Measurements from ENCODE around the gene OGFOD3. TPM values are rescaled to one million over a fixed set of nuclear protein-coding genes. Genes with fewer than 3 reads are reported as not detected.
"Not testable (repeated sequence)": the region's sequence is repeated elsewhere in the genome, so short reads cannot be mapped to it uniquely, and the experiment has no call there.

The OGFOD3 gene
- total RNA-seq, 4 donors from 2014 or later = 7.9 to 27.5 (median 25.9) TPM

DNA sequence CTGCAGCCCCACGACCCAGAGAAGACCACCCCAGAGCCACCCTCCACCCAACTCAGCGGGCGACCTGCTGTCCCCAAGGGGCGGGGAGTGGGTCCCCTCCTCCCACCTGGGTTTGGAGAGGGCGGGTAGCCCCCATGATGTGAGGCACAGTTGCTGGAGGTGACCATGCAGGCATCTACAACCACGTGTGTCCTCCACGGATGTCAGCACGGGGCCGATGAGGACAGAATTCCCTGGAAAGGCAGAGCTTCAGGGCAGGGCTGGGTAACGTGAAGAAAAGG is 39.7 kb downstream of the OGFOD3 start:
- H3K4me3 ChIP-seq = no peak overlapping the region
- DNase-seq = no peak
- WGBS, 2 donors (ENCODE audit: low coverage in 1 of 2) = 66% methylated on average over 10 of the region's 10 CpGs; no CpG with 5 or more reads in 1 of the 2 donors
- H3K27ac ChIP-seq = no peak overlapping the region
- TF ChIP-seq POLR2A (IDR thresholded peaks at IDR 0.05) (no peak), EP300 (IDR thresholded peaks at IDR 0.05; ENCODE audit: low read depth) (no peak), POLR2AphosphoS5 (IDR thresholded peaks at IDR 0.05) (no peak)
- TF ChIP-seq, protein P1, sequence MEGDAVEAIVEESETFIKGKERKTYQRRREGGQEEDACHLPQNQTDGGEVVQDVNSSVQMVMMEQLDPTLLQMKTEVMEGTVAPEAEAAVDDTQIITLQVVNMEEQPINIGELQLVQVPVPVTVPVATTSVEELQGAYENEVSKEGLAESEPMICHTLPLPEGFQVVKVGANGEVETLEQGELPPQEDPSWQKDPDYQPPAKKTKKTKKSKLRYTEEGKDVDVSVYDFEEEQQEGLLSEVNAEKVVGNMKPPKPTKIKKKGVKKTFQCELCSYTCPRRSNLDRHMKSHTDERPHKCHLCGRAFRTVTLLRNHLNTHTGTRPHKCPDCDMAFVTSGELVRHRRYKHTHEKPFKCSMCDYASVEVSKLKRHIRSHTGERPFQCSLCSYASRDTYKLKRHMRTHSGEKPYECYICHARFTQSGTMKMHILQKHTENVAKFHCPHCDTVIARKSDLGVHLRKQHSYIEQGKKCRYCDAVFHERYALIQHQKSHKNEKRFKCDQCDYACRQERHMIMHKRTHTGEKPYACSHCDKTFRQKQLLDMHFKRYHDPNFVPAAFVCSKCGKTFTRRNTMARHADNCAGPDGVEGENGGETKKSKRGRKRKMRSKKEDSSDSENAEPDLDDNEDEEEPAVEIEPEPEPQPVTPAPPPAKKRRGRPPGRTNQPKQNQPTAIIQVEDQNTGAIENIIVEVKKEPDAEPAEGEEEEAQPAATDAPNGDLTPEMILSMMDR (IDR thresholded peaks at IDR 0.05) = no peak
- intact Hi-C loops (cut with DNase I; ENCODE audit: low total_unique reads) = loop anchor here (5.0 kb wide), 1 partner anchor 1456 kb away; no protein-coding TSS in a partner anchor
- in situ Hi-C loops (cut with MboI; ENCODE audit: low pct_ligation_motif_present in 1 of 4, low pct_unique_long_range_greater_than_20kb in 1 of 4, low sequenced_read_pairs in 3 of 4) = no loop called here
- no peaks in the 10 kb centered on the region for H3K4me1 ChIP-seq
- H3K27me3 ChIP-seq = peaks cover 67% of the 10 kb centered on the region
- H3K9me3 ChIP-seq = no peaks in the 10 kb centered on the region
- H3K36me3 ChIP-seq = no peaks in the 10 kb centered on the region

DNA sequence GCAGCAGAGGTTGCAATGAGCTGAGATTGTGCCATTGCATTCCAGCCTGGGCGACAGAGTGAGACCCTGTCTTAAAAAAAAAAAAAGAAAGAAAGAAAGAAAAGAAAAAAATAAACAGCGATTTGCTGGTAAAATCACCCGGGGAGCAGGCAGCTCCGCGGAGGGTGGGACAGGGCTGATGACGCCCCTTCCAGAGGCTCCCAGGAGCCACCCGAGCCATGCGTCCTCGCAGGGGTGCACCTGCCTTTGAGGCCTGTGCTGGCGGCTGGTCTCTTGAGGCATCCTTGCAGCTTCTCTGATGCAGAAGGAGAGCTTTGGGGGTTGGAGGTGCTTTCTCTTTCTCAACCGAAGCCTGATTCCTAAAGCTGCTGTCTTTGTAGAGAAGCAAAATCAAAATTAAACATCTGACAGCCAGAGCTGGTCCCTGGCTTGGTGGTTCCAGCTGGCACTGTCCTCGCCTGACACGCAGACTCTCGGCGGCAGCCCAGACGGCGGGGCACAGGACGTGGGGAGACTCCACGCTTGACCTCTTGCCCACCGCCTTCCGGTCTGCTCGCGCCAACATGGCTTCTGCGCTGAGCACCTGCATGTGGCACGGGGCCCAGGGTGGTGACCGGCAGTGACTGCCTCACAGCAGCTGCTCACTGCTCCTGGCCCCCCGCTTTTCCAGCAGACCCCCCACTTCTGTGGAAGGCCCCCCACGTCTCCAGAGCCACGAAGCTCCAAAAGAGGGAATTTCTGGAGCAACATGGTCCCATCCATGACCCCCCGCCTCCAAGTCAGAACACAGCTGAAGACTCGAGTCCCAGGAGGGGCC is 40.3 kb downstream of the OGFOD3 start:
- Histone ChIP-seq H3K27me3 (peaks cover 69% of the 10 kb centered on the region), H3K9me3 (no peaks in the 10 kb centered on the region), H3K4me3 (no peak overlapping the region), H3K4me1 (no peaks in the 10 kb centered on the region), H3K36me3 (no peaks in the 10 kb centered on the region), H3K27ac (no peak overlapping the region)
- no peak for TF ChIP-seq POLR2A (IDR thresholded peaks at IDR 0.05)
- no peak for TF ChIP-seq POLR2AphosphoS5 (IDR thresholded peaks at IDR 0.05)
- TF ChIP-seq, protein P1 (IDR thresholded peaks at IDR 0.05) = no peak
- TF ChIP-seq EP300 (IDR thresholded peaks at IDR 0.05; ENCODE audit: low read depth) = no peak
- intact Hi-C loops (cut with DNase I; ENCODE audit: low total_unique reads) (loop anchor here (5.0 kb wide), 1 partner anchor 1456 kb away; no protein-coding TSS in a partner anchor), in situ Hi-C loops (cut with MboI; ENCODE audit: low pct_ligation_motif_present in 1 of 4, low pct_unique_long_range_greater_than_20kb in 1 of 4, low sequenced_read_pairs in 3 of 4) (no loop called here)
- WGBS, 2 donors (ENCODE audit: low coverage in 1 of 2) = 68 to 79% methylated on average over 2 to 31 of the region's 31 CpGs
- no peak for DNase-seq

DNA sequence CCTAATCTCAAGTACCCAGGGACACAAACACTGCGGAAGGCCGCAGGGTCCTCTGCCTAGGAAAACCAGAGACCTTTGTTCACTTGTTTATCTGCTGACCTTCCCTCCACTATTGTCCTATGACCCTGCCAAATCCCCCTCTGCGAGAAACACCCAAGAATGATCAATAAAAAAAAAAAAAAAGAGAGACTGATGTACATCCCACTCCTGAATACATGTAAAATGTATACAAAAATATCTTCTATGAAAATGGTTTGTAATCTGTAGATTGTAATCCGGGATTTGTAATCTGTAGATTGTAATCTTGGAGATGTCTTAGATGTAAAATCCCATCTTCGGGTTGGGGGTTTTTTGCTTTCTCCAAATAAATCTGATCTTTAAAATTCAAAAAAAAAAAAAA is 41.1 kb downstream of the OGFOD3 start:
- H3K4me3 ChIP-seq; in situ Hi-C loops (cut with MboI; ENCODE audit: low pct_ligation_motif_present in 1 of 4, low pct_unique_long_range_greater_than_20kb in 1 of 4, low sequenced_read_pairs in 3 of 4); H3K9me3 ChIP-seq; DNase-seq; H3K36me3 ChIP-seq; H3K27ac ChIP-seq; H3K4me1 ChIP-seq: not testable (repeated sequence)
- intact Hi-C loops (cut with DNase I; ENCODE audit: low total_unique reads) = loop anchor here (5.0 kb wide), 1 partner anchor 1455 kb away; no protein-coding TSS in a partner anchor
- 22 to 87% methylated on average over 3 of the region's 5 CpGs for WGBS, 2 donors (ENCODE audit: low coverage in 1 of 2)
- peaks cover 73% of the 10 kb centered on the region for H3K27me3 ChIP-seq

DNA sequence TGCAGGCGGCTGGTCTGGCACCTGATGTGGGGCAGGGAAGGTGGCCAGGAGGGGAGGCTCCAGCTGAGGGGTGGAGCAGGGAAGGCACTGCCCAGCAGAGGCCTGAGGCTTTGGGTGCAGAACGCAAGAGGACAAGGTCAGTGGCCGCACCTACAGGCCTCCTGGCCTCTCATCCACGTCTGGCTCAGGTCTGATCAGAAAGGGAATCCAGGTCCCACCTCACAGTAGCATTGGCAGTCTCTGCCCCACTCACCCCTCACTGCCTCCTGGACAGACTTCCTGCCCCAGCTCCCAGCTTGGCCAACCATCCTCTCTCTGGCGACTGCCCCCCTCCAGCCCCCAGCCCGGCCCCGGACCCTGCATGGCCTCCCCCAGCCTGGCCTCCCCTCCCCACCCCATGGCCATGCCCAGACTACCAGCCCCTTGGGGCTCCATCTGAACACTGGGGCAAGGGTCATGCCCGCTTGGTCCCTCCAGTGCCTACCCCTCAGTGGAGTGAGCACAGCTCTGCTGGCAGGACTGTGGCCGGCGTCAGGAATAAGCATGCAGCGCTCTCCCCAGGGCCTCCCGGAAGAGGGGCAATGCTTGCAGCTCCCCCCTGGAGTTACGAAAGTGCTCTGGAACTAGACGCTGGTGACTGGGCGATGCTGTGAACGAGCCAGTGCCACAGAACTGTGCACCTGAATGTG is 42.2 kb downstream of the OGFOD3 start:
- WGBS, 2 donors (ENCODE audit: low coverage in 1 of 2) = 20 to 64% methylated on average over 1 to 16 of the region's 16 CpGs
- no peak for TF ChIP-seq POLR2AphosphoS5 (IDR thresholded peaks at IDR 0.05)
- no peak for TF ChIP-seq POLR2A (IDR thresholded peaks at IDR 0.05)
- TF ChIP-seq, protein P1 (IDR thresholded peaks at IDR 0.05) = no peak
- TF ChIP-seq EP300 (IDR thresholded peaks at IDR 0.05; ENCODE audit: low read depth) = no peak

More for the DNA sequence above, 42.2 kb downstream of the OGFOD3 start:
- DNase-seq = no peak
- H3K36me3 ChIP-seq = no peaks in the 10 kb centered on the region
- H3K9me3 ChIP-seq = no peaks in the 10 kb centered on the region
- peaks cover 3 to 19% (median 13%) of the 10 kb centered on the region in 4 donors for H3K4me1 ChIP-seq
- in situ Hi-C loops (cut with MboI; ENCODE audit: low pct_ligation_motif_present in 1 of 4, low pct_unique_long_range_greater_than_20kb in 1 of 4, low sequenced_read_pairs in 3 of 4) (no loop called here), intact Hi-C loops (cut with DNase I; ENCODE audit: low total_unique reads) (loop anchor here (5.0 kb wide), 1 partner anchor 1454 kb away; no protein-coding TSS in a partner anchor)
- no peak overlapping the region for H3K27ac ChIP-seq
- no peak overlapping the region for H3K4me3 ChIP-seq
- H3K27me3 ChIP-seq = peaks cover 82% of the 10 kb centered on the region

All from transverse colon (tissue), 4 donors.